ENCODE results near the gene HECTD1.

The HECTD1 gene

DNA sequence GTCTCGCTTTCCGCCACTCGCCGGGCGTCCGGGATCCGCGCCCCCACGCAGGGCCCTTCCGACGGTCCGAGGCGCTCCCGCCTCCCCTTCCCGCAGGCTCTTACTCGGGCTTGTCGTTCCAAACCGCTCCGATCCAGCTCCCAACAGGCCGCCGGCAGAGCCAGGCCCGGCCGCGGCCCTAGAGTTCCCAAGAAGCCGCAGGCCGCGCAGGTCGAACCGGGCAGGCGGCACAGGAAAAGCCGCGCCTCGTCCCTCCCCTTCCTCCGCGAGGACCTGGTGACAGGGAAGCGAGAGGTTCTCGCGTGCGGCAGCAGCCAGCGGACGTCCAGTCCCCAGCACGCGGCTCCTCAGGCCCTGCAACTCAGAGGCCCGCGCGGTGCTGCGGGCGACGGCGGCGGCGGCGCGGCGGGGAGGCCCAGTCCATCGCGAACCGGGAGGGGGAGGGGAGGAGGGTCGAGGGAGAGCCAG is 272 bp downstream of the HECTD1 start (continued):
- TF ChIP-seq ZBTB10 (tag by site-specific recombination; IDR thresholded peaks at IDR 0.05) (0 out of 2 replicates have a peak, but pooled peaks have one; percentile 27), ZFP41 (tag by site-specific recombination; IDR thresholded peaks at IDR 0.05; ENCODE audit: borderline replicate concordance) (no peak), ZNF654 (tag by site-specific recombination; IDR thresholded peaks at IDR 0.05; ENCODE audit: low read depth) (no peak), ZFP37 (tag by site-specific recombination; IDR thresholded peaks at IDR 0.05) (peak; percentile 79), ZNF311 (tag by site-specific recombination; IDR thresholded peaks at IDR 0.05; ENCODE audit: borderline replicate concordance) (no peak), ZNF239 (tag by site-specific recombination; IDR thresholded peaks at IDR 0.05) (no peak), ZNF114 (tag by site-specific recombination; IDR thresholded peaks at IDR 0.05) (no peak), ZNF501 (tag by site-specific recombination; IDR thresholded peaks at IDR 0.05) (no peak), RBAK (tag by site-specific recombination; IDR thresholded peaks at IDR 0.05) (no peak), ZSCAN30 (tag by site-specific recombination; IDR thresholded peaks at IDR 0.05) (peak; percentile 64; the same call in 1 of the 2 replicates), BCL11A (tag by site-specific recombination; IDR thresholded peaks at IDR 0.05; ENCODE audit: low read depth) (no peak), ZIC2 (tag by site-specific recombination; IDR thresholded peaks at IDR 0.05) (0 out of 2 replicates have a peak, but pooled peaks have one; percentile 2)

DNA sequence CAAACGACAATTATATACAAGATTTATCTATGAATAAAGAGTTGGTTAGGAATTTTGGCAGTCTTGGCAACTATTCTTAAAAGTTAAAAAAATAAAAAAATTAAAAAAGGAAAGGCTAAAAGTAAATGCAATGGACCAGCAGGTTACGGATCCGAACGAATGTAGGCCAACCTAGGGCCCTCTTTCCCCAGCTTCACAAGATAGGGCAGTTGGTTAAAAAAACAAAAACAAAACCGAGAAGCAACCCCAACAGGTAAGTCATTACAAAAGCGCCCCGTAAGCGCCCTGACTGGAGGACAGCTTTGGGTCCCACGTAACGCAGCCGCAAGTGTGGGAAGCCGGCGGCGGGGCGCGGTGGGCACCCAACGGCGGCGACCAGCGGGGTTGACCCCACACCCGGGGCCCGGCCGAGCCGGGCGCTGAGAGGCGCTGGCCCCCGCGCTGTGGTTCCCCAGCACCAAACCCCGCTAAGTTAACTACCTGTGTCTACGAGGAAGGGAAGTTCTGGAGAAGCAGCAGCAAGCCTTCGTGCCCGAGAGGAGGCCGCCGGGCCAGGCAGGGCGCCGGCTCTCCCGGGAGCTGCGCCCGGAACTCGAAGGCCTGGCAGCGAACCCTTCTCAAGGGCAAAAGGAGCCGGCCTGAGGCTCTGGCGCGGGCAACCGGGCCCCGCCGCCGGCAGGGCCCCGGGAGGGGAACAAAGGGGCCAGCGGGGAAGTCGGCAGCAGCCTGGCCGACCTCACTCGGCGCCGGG is 882 bp downstream of the HECTD1 start:
- peaks cover 18 to 19% of the 10 kb centered on the region in 2 experiments for H3K36me3 ChIP-seq (ENCODE audit: control insufficient read depth in 2 of 2, insufficient read depth in 1 of 2, low read length in 2 of 2)
- no peaks in the 10 kb centered on the region for H3K9me3 ChIP-seq (ENCODE audit: control insufficient read depth, insufficient read depth, low read depth, low read length)
- peak overlapping the region; percentile 93 for H3K4me3 ChIP-seq (ENCODE audit: low read depth, low read length)
- ChIA-PET POLR2A (interaction anchor here (1.0 to 1.3 kb wide), 4 partner anchors 18 to 181 kb away, joined by 3 to 5 read pairs (median 4); partner anchors contain the start of genes AP4S1 and STRN3), CTCF (interaction anchor here (0.5 to 4.1 kb wide), 6 partner anchors 12 to 1263 kb away, joined by 3 to 16 read pairs (median 4); no protein-coding TSS in a partner anchor)
- peak overlapping the region; percentile 100 for H3K27ac ChIP-seq (ENCODE audit: extremely low read depth, low read depth, low read length)
- H3K4me1 ChIP-seq (ENCODE audit: control insufficient read depth, insufficient read depth, low read length), result 0 out of 2 replicates have a peak, but pooled peaks cover 5% of the 10 kb centered on the region
- peak; percentile 92 for TF ChIP-seq ZBTB20 (tag by site-specific recombination; IDR thresholded peaks at IDR 0.05)
- peak; percentile 54 for TF ChIP-seq ZNF600 (tag by site-specific recombination; IDR thresholded peaks at IDR 0.05)
- TF ChIP-seq ZIC2 (tag by site-specific recombination; IDR thresholded peaks at IDR 0.05), result peak; percentile 19
- TF ChIP-seq PRDM4 (tag by site-specific recombination; IDR thresholded peaks at IDR 0.05), result no peak
- no peak for TF ChIP-seq ZNF624 (tag by site-specific recombination; IDR thresholded peaks at IDR 0.05)
- TF ChIP-seq ZBTB10 (tag by site-specific recombination; IDR thresholded peaks at IDR 0.05), result no peak
- TF ChIP-seq PRDM6 (tag by site-specific recombination; IDR thresholded peaks at IDR 0.05), result no peak
- TF ChIP-seq ZNF664 (tag by site-specific recombination; IDR thresholded peaks at IDR 0.05), result no peak
- TF ChIP-seq, protein P1, sequence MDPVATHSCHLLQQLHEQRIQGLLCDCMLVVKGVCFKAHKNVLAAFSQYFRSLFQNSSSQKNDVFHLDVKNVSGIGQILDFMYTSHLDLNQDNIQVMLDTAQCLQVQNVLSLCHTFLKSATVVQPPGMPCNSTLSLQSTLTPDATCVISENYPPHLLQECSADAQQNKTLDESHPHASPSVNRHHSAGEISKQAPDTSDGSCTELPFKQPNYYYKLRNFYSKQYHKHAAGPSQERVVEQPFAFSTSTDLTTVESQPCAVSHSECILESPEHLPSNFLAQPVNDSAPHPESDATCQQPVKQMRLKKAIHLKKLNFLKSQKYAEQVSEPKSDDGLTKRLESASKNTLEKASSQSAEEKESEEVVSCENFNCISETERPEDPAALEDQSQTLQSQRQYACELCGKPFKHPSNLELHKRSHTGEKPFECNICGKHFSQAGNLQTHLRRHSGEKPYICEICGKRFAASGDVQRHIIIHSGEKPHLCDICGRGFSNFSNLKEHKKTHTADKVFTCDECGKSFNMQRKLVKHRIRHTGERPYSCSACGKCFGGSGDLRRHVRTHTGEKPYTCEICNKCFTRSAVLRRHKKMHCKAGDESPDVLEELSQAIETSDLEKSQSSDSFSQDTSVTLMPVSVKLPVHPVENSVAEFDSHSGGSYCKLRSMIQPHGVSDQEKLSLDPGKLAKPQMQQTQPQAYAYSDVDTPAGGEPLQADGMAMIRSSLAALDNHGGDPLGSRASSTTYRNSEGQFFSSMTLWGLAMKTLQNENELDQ (tag by site-specific recombination; IDR thresholded peaks at IDR 0.05; ENCODE audit: low read depth), result no peak
- 0 out of 2 replicates have a peak, but pooled peaks have one; percentile 32 for TF ChIP-seq SCRT2 (tag by site-specific recombination; IDR thresholded peaks at IDR 0.05)
- TF ChIP-seq ZNF394 (tag by site-specific recombination; IDR thresholded peaks at IDR 0.05; ENCODE audit: borderline replicate concordance), result no peak
- TF ChIP-seq ZNF660 (tag by site-specific recombination; IDR thresholded peaks at IDR 0.05), result no peak
- no peak for TF ChIP-seq ZNF132 (tag by site-specific recombination; IDR thresholded peaks at IDR 0.05; ENCODE audit: borderline replicate concordance)
